K562 (cell line): ENCODE data around the gene PTRHD1. TPM values are rescaled to one million over a fixed set of nuclear protein-coding genes. Genes with fewer than 3 reads are reported as not detected.

Source experiments
- ARNT ChIP-seq, 2 experiments: fragments of 450-650 bp; IDR thresholded peaks; 2 replicates each; pipeline ENCODE4 v1.6.1; 2016; ENCODE audit warnings: mild to moderate bottlenecking in 1 of 2
- EGR1 ChIP-seq: fragments of 450-650 bp; conservative IDR thresholded peaks from 2 replicates; pipeline ENCODE4 v1.6.1; 2017; ENCODE audit warnings: mild to moderate bottlenecking
- FOXJ2 ChIP-seq: fragments of 200-800 bp; sonication (Bioruptor generic); IDR thresholded peaks from 2 replicates; pipeline ENCODE4 v1.6.1; 2016; ENCODE audit warnings: missing genetic modification characterization, missing compliant biosample characterization
- HNRNPL ChIP-seq: fragments of 200-400 bp; formaldehyde crosslinking; IDR thresholded peaks from 2 replicates; pipeline ENCODE4 v1.6.1; 2017; ENCODE audit warnings: low read depth, mild to moderate bottlenecking, low read length
- LEF1 ChIP-seq: fragments of 450-650 bp; IDR thresholded peaks from 2 replicates; pipeline ENCODE4 v1.6.1; 2016; ENCODE audit warnings: mild to moderate bottlenecking
- NR2C2 ChIP-seq, 2 experiments: fragments of 200-800 bp in 1 of 2; sonication (Bioruptor generic) in 1 of 2; sonication (generic) in 1 of 2; formaldehyde crosslinking in 1 of 2; IDR thresholded peaks; 2 replicates each; pipeline versions ENCODE4 v1.6.1 to v1.8.0; 2016 to 2022; ENCODE audit warnings: mild to moderate bottlenecking in 1 of 2, missing compliant biosample characterization in 1 of 2, missing genetic modification characterization in 1 of 2, missing genetic modification reagents in 1 of 2
- PTRF ChIP-seq: fragments of 450-650 bp; IDR thresholded peaks from 2 replicates; pipeline ENCODE4 v1.6.1; 2016; ENCODE audit warnings: mild to moderate bottlenecking, missing genetic modification characterization, missing compliant biosample characterization
- SIX5 ChIP-seq, 2 experiments: IDR thresholded peaks; 2 replicates each; pipeline ENCODE4 v1.6.1; 2011; ENCODE audit warnings: low read length in 2 of 2, borderline replicate concordance in 1 of 2, low read depth in 1 of 2, mild to moderate bottlenecking in 1 of 2, moderate library complexity in 1 of 2; ENCODE audit not compliant: insufficient read depth in 1 of 2
- TARDBP ChIP-seq: fragments of 450-650 bp; IDR thresholded peaks from 2 replicates; pipeline ENCODE4 v1.6.1; 2016
- ZNF121 ChIP-seq: sonication (generic); formaldehyde crosslinking; conservative IDR thresholded peaks from 2 replicates; pipeline ENCODE4 v1.8.0; 2022; ENCODE audit warnings: missing genetic modification reagents
- ZNF23 ChIP-seq: fragments of 250-450 bp; sonication (Bioruptor Pico); IDR thresholded peaks from 2 replicates; pipeline ENCODE4 v1.4.0; 2020; ENCODE audit warnings: mild to moderate bottlenecking
- ZNF408 ChIP-seq: fragments of 250-450 bp; sonication (Bioruptor Pico); IDR thresholded peaks from 2 replicates; pipeline ENCODE4 v1.4.0; 2020; ENCODE audit warnings: low read depth, mild to moderate bottlenecking, moderate library complexity
- polyA plus RNA-seq, 8 experiments: library from polyadenylated mRNA; depleted of rRNA in 4 of 8; stranded (reverse) in 5 of 8; unstranded in 3 of 8; fragments of >200 nt; fragmentation: Nextera tagmentation in 2 of 8; fragmentation: Illumina TruSeq in 1 of 8; extraction: Ambion mirVana in 2 of 8; extraction: Trizol in 1 of 8; gene quantifications; 2 replicates each; pipeline versions ENCODE4 v1.2.1 to v1.2.3, GENCODE V29; 2011 to 2014; ENCODE audit warnings: inconsistent platforms in 1 of 8, missing spikeins in 1 of 8
- total RNA-seq, 7 experiments: library from RNA; depleted of rRNA in 6 of 7; stranded (reverse); fragments of >200 nt in 6 of 7; fragmentation: Illumina TruSeq in 2 of 7; extraction: Trizol in 2 of 7; gene quantifications; 2 replicates each; pipeline versions ENCODE4 v1.2.1 to v1.2.3, GENCODE V29; 2011 to 2021; ENCODE audit warnings: low replicate concordance in 1 of 7
- TF ChIP-seq, protein P1 (sequence below): sonication (generic); formaldehyde crosslinking; IDR thresholded peaks from 2 replicates; pipeline ENCODE4 v1.8.1; 2023; ENCODE audit warnings: mild to moderate bottlenecking, missing genetic modification reagents
- TF ChIP-seq, protein P2 (sequence below), 2 experiments: fragments of 450-650 bp in 1 of 2; sonication (generic) in 1 of 2; formaldehyde crosslinking in 1 of 2; IDR thresholded peaks in 1 of 2; conservative IDR thresholded peaks in 1 of 2; 2 replicates each; pipeline versions ENCODE4 v1.6.1 to v1.8.1; 2016 to 2023; ENCODE audit warnings: mild to moderate bottlenecking in 2 of 2, moderate library complexity in 2 of 2, inconsistent platforms in 1 of 2, missing genetic modification reagents in 1 of 2
- TF ChIP-seq, protein P3 (sequence below), 2 experiments: IDR thresholded peaks; 2 replicates each; pipeline ENCODE4 v1.6.1; 2011; ENCODE audit warnings: borderline replicate concordance in 1 of 2, control low read depth in 1 of 2, low read depth in 1 of 2, low read length in 1 of 2, mild to moderate bottlenecking in 1 of 2, mixed read lengths in 1 of 2, moderate library complexity in 1 of 2; ENCODE audit not compliant: insufficient read depth in 1 of 2, insufficient read length in 1 of 2, poor library complexity in 1 of 2, severe bottlenecking in 1 of 2; ENCODE audit errors: extremely low read depth in 1 of 2
- TF ChIP-seq, protein P4 (sequence below): fragments of 450-650 bp; IDR thresholded peaks from 2 replicates; pipeline ENCODE4 v1.6.1; 2017; ENCODE audit warnings: antibody characterized with exemption, mild to moderate bottlenecking

PTRHD1 gene
- total and polyA plus RNA-seq, 9 of the 15 experiments (the other 6 are each of a cell fraction or from before 2014, with no cell fraction given), result 15.8 to 83.2 (median 46.6) TPM

DNA sequence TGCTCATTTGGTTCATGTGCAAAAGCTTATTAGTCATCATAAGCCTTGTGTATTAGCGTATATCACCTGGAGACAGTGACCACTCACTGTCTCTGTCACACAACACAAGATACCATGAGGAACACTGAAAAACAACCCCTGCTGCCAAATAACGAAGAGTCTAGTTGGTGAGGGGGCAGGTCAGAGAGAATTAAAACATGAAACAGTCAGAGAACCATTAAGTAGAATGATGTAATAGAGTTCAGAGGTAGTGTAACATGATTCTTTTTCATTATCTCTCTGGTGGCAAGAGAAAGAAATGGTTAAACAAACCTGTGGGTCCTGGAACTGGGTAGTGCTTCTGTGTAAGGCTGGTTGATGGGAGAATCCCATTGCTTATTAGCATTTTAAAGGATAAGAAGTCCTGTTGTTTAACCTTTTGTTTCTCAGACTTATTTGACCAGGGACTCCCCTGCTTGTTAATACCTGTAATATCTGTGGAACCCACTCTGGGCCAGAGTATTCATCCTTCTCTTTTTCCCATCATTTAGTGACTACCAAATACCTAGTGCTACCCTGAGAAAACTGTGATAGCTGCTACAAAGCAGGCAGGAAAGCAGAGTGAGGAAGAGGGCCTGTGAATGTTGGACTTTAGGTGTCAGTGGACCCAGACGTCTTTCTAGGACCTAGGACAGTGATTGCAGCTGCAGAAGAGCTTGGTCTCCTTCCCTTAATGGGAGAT, 38.0 kb downstream of the PTRHD1 start (continued):
- TF ChIP-seq SIX5 (IDR thresholded peaks at IDR 0.05; ENCODE audit: borderline replicate concordance in 1 of 2, insufficient read depth in 1 of 2, low read depth in 1 of 2, low read length in 2 of 2) (no peak), ZNF23 (no peak), PTRF (tag) (no peak), TARDBP (no peak), ZNF121 (no peak), FOXJ2 (tag) (no peak), LEF1 (no peak), ZNF408 (no peak), ARNT (IDR thresholded peaks at IDR 0.05) (no peak), NR2C2 (CRISPR knock-in tag; IDR thresholded peaks at IDR 0.05) (no peak), NR2C2 (tag; IDR thresholded peaks at IDR 0.05) (peak; percentile 51; the same call in 1 of the 2 replicates), EGR1 (no peak), HNRNPL (no peak)
- TF ChIP-seq, protein P1, sequence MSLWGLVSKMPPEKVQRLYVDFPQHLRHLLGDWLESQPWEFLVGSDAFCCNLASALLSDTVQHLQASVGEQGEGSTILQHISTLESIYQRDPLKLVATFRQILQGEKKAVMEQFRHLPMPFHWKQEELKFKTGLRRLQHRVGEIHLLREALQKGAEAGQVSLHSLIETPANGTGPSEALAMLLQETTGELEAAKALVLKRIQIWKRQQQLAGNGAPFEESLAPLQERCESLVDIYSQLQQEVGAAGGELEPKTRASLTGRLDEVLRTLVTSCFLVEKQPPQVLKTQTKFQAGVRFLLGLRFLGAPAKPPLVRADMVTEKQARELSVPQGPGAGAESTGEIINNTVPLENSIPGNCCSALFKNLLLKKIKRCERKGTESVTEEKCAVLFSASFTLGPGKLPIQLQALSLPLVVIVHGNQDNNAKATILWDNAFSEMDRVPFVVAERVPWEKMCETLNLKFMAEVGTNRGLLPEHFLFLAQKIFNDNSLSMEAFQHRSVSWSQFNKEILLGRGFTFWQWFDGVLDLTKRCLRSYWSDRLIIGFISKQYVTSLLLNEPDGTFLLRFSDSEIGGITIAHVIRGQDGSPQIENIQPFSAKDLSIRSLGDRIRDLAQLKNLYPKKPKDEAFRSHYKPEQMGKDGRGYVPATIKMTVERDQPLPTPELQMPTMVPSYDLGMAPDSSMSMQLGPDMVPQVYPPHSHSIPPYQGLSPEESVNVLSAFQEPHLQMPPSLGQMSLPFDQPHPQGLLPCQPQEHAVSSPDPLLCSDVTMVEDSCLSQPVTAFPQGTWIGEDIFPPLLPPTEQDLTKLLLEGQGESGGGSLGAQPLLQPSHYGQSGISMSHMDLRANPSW (CRISPR knock-in tag), result no peak
- TF ChIP-seq, protein P2, sequence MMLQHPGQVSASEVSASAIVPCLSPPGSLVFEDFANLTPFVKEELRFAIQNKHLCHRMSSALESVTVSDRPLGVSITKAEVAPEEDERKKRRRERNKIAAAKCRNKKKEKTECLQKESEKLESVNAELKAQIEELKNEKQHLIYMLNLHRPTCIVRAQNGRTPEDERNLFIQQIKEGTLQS (IDR thresholded peaks at IDR 0.05), result peak; percentile 77
- TF ChIP-seq, protein P2 (CRISPR knock-in tag; conservative IDR thresholded peaks at IDR 0.05), result no peak
- TF ChIP-seq, protein P3, sequence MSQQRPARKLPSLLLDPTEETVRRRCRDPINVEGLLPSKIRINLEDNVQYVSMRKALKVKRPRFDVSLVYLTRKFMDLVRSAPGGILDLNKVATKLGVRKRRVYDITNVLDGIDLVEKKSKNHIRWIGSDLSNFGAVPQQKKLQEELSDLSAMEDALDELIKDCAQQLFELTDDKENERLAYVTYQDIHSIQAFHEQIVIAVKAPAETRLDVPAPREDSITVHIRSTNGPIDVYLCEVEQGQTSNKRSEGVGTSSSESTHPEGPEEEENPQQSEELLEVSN (IDR thresholded peaks at IDR 0.05; ENCODE audit: borderline replicate concordance in 1 of 2, extremely low read depth in 1 of 2, insufficient read depth in 1 of 2, insufficient read length in 1 of 2, low read depth in 1 of 2, low read length in 1 of 2, poor library complexity in 1 of 2, severe bottlenecking in 1 of 2), result no peak
- TF ChIP-seq, protein P4, sequence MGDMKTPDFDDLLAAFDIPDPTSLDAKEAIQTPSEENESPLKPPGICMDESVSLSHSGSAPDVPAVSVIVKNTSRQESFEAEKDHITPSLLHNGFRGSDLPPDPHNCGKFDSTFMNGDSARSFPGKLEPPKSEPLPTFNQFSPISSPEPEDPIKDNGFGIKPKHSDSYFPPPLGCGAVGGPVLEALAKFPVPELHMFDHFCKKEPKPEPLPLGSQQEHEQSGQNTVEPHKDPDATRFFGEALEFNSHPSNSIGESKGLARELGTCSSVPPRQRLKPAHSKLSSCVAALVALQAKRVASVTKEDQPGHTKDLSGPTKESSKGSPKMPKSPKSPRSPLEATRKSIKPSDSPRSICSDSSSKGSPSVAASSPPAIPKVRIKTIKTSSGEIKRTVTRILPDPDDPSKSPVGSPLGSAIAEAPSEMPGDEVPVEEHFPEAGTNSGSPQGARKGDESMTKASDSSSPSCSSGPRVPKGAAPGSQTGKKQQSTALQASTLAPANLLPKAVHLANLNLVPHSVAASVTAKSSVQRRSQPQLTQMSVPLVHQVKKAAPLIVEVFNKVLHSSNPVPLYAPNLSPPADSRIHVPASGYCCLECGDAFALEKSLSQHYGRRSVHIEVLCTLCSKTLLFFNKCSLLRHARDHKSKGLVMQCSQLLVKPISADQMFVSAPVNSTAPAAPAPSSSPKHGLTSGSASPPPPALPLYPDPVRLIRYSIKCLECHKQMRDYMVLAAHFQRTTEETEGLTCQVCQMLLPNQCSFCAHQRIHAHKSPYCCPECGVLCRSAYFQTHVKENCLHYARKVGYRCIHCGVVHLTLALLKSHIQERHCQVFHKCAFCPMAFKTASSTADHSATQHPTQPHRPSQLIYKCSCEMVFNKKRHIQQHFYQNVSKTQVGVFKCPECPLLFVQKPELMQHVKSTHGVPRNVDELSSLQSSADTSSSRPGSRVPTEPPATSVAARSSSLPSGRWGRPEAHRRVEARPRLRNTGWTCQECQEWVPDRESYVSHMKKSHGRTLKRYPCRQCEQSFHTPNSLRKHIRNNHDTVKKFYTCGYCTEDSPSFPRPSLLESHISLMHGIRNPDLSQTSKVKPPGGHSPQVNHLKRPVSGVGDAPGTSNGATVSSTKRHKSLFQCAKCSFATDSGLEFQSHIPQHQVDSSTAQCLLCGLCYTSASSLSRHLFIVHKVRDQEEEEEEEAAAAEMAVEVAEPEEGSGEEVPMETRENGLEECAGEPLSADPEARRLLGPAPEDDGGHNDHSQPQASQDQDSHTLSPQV, result 0 out of 2 replicates have a peak, but pooled peaks have one; percentile 18
